C1 segment of cervical spinal cord (tissue), 14 donors: ENCODE results near the gene MAP2K6.
"Not testable (repeated sequence)": the region's sequence is repeated elsewhere in the genome, so short reads cannot be mapped to it uniquely, and the experiment has no call there.

ENCODE experiments used
- DNase-seq, 14 donors: peaks; one replicate each; lab custom pipeline; 2025; lab: John Stamatoyannopoulos, UW

MAP2K6 gene

GRCh38 chr17:69457603-69458002 lies 43.1 kb downstream of the MAP2K6 start:
- DNase-seq = no peak

- DNase-seq = peak in 9 of 14 donors; percentile 8 to 52 (median 26)
Observed at GRCh38 chr17:69460963-69461922, 46.7 kb downstream of the MAP2K6 start.

DNA sequence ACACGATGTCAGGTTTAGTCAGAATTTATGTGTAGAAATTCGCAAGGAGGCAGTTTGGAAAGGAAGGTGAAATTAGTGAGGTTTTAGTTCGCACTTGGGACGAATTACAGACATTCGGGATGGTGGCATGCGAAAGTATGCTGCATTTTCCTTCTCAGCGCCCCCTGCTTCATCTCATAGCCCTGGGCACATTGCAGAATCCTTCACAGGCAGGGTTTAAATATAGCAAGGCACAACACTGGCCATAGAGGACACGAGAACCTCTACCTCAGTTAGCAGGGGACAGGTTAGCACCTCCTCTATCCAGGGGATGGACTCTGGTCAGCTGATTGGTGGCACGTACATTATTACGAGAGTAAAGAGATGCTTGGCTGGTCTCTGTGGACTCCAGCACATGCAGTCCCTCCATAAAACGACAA lies 47.5 kb downstream of the MAP2K6 start:
- DNase-seq = peak in 4 of 14 donors; percentile 2 to 39 (median 24)

DNA sequence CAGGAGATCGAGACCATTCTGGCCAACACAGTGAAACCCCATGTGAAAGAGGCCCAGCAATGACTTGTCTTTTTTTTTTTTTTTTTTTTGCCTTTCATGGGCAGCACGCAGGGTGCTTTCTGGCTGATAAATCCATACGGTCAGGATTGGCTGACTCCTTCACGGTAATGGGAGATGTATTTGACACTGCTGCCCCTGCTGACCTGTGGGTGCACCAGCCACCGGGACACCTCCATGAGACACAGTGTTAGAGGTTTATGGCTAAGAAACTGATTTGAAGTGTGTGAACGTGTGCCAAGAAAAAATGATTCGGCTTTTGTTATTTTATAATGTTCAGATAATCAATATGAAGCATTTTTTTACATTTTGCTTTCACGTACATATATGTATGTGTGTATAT lies 48.4 kb downstream of the MAP2K6 start:
- DNase-seq = no peak

DNA sequence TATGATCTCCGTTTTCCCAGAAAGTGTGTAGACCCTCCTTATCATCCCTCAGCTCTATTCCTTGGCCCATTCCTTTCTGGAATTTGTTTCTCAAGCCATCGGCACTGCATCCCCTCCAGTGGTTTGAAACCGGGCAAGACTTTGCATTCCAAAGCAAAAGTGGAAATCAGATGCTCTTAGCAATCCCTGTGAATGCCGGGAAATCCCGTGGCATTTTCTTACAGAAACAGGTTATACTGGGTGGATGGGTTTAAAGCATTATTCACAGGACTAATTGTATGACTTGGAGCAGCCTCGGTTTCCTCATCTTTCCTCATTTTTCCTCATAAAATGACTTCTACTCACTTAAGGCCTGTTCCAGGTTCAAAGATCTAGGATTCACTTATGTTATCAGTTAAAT lies 52.0 kb downstream of the MAP2K6 start:
- DNase-seq = no peak

GRCh38 chr17:69466905-69467667 lies 52.6 kb downstream of the MAP2K6 start:
- no peak for DNase-seq

- DNase-seq = no peak
Observed at GRCh38 chr17:69468207-69468606, 53.7 kb downstream of the MAP2K6 start.

GRCh38 chr17:69470702-69471101 lies 56.2 kb downstream of the MAP2K6 start:
- DNase-seq = no peak

GRCh38 chr17:69471406-69471805 lies 56.9 kb downstream of the MAP2K6 start:
- no peak for DNase-seq

DNA sequence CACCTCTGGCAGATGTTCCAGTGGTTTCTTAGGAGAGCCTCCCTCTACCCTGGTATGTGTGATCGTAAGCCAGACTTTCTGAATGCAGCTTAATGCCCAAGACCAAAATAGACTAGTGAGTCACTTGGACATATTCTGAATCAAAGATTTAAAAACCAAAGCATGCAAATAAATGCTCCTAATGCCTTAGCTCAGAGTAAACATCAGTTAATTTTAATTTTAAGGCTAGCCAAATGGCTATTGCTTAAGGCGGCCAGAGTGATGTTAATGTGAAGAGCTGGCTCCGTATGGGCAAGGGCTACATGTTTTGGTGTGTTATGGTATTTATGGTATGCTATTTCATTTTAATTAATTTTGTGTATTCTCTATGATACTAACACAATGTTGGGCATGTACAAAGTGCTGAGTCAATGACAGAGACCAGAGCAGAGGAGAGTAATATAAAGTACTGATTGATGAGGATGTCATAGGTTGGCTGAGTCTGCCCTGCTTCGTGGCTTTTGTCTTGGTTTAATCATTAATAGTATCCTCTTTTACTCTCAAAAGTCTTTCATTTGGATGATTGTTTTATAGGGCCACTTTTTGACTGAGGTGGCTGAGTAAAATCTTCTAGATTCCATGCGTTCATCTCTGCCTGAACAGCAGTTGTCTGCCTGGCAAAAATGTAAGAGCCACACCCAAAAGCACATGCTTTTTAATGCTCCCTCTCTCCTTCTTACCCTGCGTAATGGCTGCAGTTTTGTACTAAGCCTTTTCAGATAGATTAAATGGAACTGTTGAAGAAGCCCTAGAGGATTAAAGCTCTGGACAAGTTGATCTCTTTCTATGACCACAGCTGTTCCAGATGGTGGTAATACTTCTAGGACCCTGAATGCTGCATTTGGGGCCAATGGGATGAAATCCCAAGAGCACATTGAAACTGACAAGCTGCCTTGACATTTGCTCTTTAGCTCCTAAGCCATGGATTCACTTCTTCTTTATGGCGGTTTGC lies 59.6 kb downstream of the MAP2K6 start:
- no peak for DNase-seq

GRCh38 chr17:69477204-69477902 lies 62.9 kb downstream of the MAP2K6 start:
- DNase-seq = no peak

GRCh38 chr17:69477903-69478266 lies 63.4 kb downstream of the MAP2K6 start:
- no peak for DNase-seq

- DNase-seq = no peak
Observed at GRCh38 chr17:69478916-69479315, 64.4 kb downstream of the MAP2K6 start.

- DNase-seq = not testable (repeated sequence)
Observed at GRCh38 chr17:69479756-69480155, 65.3 kb downstream of the MAP2K6 start.

- peak in 1 of 14 donors; percentile 44 for DNase-seq
Observed at GRCh38 chr17:69480245-69480644, 65.7 kb downstream of the MAP2K6 start.

DNA sequence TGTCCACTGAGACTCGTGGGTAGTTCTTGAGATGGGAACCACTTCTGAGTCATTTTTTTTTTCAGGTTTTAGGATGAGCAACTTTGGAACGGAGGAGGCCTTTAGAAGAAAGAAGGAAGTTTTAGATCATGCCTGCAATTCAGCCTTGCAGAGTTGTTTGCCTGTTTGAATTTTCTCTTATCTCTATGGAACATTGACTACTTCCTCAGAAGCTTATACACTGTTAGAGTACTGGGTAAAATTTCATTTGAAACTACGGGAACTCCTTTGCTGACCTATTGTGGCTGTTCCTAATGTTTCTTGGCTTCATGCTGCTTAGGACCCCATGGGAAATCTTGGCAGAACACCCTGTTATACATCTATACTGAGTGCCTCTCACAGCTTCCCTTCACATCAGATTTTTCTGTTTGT lies 70.8 kb downstream of the MAP2K6 start:
- DNase-seq = no peak

GRCh38 chr17:69485901-69486643 lies 71.6 kb downstream of the MAP2K6 start:
- DNase-seq = no peak

- DNase-seq = no peak
Observed at GRCh38 chr17:69486779-69487637, 72.5 kb downstream of the MAP2K6 start.

DNA sequence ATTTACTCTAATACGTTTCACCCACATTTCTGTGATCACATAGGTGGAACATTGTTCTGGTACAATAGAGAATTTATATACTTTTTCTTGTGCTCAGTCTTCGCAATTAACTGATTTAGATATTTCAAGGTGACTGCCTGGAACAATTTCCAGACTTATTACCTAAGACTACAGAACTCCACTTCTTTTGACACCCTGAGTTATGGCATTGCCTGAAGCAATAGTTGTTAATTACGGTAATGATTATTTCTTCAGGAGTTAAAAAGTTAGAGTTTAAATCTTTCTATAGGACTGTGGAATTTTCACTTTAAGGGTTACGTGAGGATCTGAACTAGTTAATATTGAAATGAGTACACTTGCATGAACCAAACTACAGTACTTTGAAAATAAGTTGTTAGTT lies 74.8 kb downstream of the MAP2K6 start:
- no peak for DNase-seq
